GM21526 (cell line): Measurements from ENCODE around the gene PEPD.

Experiments
- ATAC-seq: cut with Tn5 transposase; IDR thresholded peaks from one replicate; pipeline ENCODE4 v1.9.1; 2021; ENCODE audit warnings: moderate library complexity; ENCODE audit not compliant: unreplicated experiment, low FRiP score

The PEPD gene

GRCh38 chr19:33344573-33344925 is 177.0 kb downstream of the PEPD start:
- ATAC-seq: no peak

GRCh38 chr19:33343859-33344572 is 177.6 kb downstream of the PEPD start:
- no peak for ATAC-seq

GRCh38 chr19:33343301-33343700 is 178.3 kb downstream of the PEPD start:
- no peak for ATAC-seq

GRCh38 chr19:33340991-33341390 is 180.6 kb downstream of the PEPD start:
- ATAC-seq: no peak

GRCh38 chr19:33339016-33339984 is 182.3 kb downstream of the PEPD start:
- ATAC-seq: no peak
